SU-DHL-6 (cell line): ENCODE data around the gene OGFOD2.

Experiments used
- EZH2phosphoT487 ChIP-seq: fragments of 200-600 bp; sonication (generic), shearing (Covaris generic); conservative IDR thresholded peaks from 2 replicates; pipeline ENCODE4 v1.6.1; 2018; ENCODE audit warnings: mild to moderate bottlenecking, antibody characterized with exemption, low read length, moderate library complexity, mixed read lengths
- TF ChIP-seq, protein P1 (sequence below): fragments of 200-600 bp; sonication (generic); IDR thresholded peaks from one replicate; pipeline ENCODE4 v1.5.1; 2017; ENCODE audit warnings: antibody characterized with exemption, mild to moderate bottlenecking, low read length, moderate library complexity; ENCODE audit not compliant: insufficient read depth, poor library complexity, severe bottlenecking

DNA sequence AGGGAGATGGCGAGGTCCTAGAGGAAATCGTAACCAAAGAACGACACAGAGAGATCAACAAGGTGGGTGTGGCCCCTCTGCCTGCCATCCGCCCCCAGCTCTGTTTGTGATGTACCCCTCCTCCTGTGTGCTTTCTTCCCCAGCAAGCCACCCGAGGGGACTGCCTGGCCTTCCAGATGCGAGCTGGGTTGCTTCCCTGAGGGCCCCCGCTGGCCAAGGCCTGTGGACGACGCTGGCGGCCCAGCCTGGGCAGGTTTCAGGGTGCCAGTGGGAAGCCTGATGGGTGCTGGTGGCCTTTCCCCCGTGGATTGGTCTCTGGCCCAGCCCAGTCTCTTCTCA, 7.4 kb downstream of the OGFOD2 start:
- TF ChIP-seq, protein P1, sequence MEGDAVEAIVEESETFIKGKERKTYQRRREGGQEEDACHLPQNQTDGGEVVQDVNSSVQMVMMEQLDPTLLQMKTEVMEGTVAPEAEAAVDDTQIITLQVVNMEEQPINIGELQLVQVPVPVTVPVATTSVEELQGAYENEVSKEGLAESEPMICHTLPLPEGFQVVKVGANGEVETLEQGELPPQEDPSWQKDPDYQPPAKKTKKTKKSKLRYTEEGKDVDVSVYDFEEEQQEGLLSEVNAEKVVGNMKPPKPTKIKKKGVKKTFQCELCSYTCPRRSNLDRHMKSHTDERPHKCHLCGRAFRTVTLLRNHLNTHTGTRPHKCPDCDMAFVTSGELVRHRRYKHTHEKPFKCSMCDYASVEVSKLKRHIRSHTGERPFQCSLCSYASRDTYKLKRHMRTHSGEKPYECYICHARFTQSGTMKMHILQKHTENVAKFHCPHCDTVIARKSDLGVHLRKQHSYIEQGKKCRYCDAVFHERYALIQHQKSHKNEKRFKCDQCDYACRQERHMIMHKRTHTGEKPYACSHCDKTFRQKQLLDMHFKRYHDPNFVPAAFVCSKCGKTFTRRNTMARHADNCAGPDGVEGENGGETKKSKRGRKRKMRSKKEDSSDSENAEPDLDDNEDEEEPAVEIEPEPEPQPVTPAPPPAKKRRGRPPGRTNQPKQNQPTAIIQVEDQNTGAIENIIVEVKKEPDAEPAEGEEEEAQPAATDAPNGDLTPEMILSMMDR: no peak
- no peak for TF ChIP-seq EZH2phosphoT487
